Cardiac muscle cell (in vitro differentiated cells and primary cell): ENCODE data around the gene MED31. TPM values are rescaled to one million over a fixed set of nuclear protein-coding genes. Genes with fewer than 3 reads are reported as not detected.

ENCODE experiments used
- DNase-seq, 2 donors: peaks; one replicate each; pipeline versions ENCODE4 v3.0.0 to v3.0.0-alpha.2; 2010 to 2017; ENCODE audit warnings: low read depth in 1 of 2, low spot score in 1 of 2
- H3K27ac ChIP-seq: fragments of 200-600 bp; sonication (generic); 2 replicates; pipeline ENCODE4 v1.5.1; 2016
- H3K27me3 ChIP-seq: fragments of 200-600 bp; sonication (generic); 2 replicates; pipeline ENCODE4 v1.6.0; 2016; ENCODE audit warnings: control low read depth
- H3K36me3 ChIP-seq: fragments of 200-600 bp; sonication (generic); 2 replicates; pipeline ENCODE4 v1.5.1; 2016; ENCODE audit warnings: control low read depth
- H3K4me1 ChIP-seq: fragments of 200-600 bp; sonication (generic); 2 replicates; pipeline ENCODE4 v1.8.1; 2017; ENCODE audit warnings: low read depth, mild to moderate bottlenecking, mixed run types
- H3K4me3 ChIP-seq: fragments of 200-600 bp; sonication (generic); 2 replicates; pipeline ENCODE4 v1.5.1; 2016; ENCODE audit warnings: mild to moderate bottlenecking
- H3K9me3 ChIP-seq: fragments of 200-600 bp; sonication (generic); 2 replicates; pipeline ENCODE4 v1.5.1; 2017; ENCODE audit warnings: low read depth, mild to moderate bottlenecking, control low read depth
- polyA plus RNA-seq: library from polyadenylated mRNA; unstranded; fragments of >200 nt; fragmentation: Nextera tagmentation; extraction: Ambion mirVana; gene quantifications from 2 replicates; pipeline ENCODE4 v1.2.1, GENCODE V29; 2016
- total RNA-seq: library from RNA; depleted of rRNA; stranded (reverse); fragments of >200 nt; gene quantifications from 2 replicates; pipeline ENCODE4 v1.2.3, GENCODE V29; 2016
- TF ChIP-seq, protein P1 (sequence below): IDR thresholded peaks from 2 replicates; pipeline ENCODE4 v1.5.1; 2012; ENCODE audit warnings: low read depth, mild to moderate bottlenecking, low read length

MED31 gene
- total and polyA plus RNA-seq, 2 experiments from 2014 or later: 7.1 to 72.6 TPM

- no peak overlapping the region for H3K4me3 ChIP-seq
- no peaks in the 10 kb centered on the region for H3K9me3 ChIP-seq
- no peak for DNase-seq
- no peaks in the 10 kb centered on the region for H3K36me3 ChIP-seq
- no peaks in the 10 kb centered on the region for H3K27me3 ChIP-seq
- TF ChIP-seq, protein P1, sequence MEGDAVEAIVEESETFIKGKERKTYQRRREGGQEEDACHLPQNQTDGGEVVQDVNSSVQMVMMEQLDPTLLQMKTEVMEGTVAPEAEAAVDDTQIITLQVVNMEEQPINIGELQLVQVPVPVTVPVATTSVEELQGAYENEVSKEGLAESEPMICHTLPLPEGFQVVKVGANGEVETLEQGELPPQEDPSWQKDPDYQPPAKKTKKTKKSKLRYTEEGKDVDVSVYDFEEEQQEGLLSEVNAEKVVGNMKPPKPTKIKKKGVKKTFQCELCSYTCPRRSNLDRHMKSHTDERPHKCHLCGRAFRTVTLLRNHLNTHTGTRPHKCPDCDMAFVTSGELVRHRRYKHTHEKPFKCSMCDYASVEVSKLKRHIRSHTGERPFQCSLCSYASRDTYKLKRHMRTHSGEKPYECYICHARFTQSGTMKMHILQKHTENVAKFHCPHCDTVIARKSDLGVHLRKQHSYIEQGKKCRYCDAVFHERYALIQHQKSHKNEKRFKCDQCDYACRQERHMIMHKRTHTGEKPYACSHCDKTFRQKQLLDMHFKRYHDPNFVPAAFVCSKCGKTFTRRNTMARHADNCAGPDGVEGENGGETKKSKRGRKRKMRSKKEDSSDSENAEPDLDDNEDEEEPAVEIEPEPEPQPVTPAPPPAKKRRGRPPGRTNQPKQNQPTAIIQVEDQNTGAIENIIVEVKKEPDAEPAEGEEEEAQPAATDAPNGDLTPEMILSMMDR: no peak
- no peak overlapping the region for H3K27ac ChIP-seq
- H3K4me1 ChIP-seq: no peaks in the 10 kb centered on the region
Observed at GRCh38 chr17:6670999-6671398, 19.6 kb upstream of the MED31 start.

DNA sequence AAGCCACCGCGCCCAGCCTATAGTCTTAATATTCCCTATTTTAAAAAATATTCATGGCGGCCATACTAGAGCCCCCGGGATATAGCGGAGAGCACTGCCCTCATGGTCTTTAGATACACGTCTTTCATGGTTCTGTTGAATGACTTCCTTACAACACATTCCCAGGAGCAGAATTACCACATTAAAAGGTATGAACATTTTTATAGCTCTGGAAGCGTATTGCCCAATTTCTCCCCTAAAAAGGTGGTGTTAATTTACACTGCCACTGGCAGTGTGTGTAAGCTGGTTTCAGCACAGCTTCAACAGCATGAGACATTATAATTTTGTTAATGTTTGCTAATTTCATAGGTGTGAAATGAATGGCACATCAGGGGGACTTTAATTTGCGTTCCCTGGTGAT is 19.2 kb upstream of the MED31 start:
- Histone ChIP-seq H3K4me1 (no peaks in the 10 kb centered on the region), H3K27ac (no peak overlapping the region), H3K36me3 (no peaks in the 10 kb centered on the region), H3K27me3 (no peaks in the 10 kb centered on the region), H3K9me3 (no peaks in the 10 kb centered on the region), H3K4me3 (no peak overlapping the region)
- no peak for DNase-seq
- TF ChIP-seq, protein P1: no peak

DNA sequence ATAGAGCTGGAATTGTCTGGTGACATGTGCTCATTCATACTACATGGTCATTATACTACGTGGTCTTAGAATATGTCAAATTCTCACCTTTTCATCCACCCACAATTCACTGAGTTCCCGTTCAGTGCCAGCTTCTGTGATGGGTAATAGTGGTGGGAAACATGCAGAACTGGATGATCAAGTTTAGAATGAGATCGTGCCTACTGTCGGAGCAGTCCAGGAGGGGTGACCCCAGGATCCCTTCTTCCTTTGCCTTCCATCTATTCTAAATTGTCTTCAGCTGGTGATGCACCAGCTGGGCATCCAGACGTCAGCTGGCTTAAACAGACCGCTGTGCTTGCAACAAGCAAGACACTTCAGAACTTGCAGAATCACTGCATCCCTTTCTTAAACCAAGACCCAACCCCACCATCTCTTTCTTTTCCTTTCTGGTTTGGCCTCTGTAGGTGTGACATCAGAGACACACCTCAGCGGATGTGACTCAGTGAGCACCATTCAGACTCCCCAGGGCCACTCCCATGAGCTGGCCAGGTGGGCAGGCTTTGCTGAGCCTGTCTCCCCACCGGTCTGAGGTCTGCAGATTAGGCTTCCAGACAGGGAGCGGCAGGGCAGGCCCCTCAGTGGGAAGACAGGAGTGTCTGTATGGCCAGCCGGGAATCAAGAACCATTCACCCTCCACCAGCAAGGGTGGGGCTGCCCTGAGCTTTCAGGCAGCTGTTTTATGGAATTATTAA is 18.2 kb upstream of the MED31 start:
- no peak overlapping the region for H3K4me3 ChIP-seq
- TF ChIP-seq, protein P1: no peak
- DNase-seq: no peak
- H3K27me3 ChIP-seq: no peaks in the 10 kb centered on the region
- no peaks in the 10 kb centered on the region for H3K4me1 ChIP-seq
- no peaks in the 10 kb centered on the region for H3K36me3 ChIP-seq
- H3K9me3 ChIP-seq: no peaks in the 10 kb centered on the region
- no peak overlapping the region for H3K27ac ChIP-seq

DNA sequence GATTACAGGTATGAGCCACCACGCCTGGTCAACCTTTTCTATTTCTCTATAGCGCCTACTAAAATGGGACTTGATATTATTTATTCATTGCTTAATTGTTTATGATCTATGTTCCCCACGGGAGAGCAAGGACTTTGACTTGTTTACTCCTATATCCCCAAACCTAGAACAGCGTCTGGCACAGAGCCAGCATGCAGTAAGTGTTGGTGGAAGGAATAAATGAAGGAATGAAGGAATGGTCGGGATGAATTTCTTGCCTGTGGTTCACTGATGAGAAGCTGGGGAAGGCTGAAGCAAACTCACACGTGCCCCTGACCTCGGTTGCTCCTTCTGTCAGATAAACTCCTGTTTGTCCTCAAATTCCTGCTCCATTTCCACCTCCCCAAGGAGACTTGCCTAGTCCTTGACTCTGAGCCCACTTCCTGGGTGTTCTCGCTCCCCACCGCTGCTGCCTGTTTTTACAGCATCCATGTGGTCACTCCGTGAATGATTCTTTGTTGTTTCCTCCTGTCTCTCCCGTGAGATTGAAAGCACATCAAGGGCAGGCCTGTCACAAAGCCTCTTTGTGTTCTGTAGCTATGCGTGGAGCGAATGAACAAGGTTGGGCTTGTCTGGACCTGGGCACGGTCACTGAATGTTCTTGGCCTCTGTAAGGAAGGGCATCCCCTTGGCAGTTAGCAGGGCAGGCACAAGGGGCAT is 17.5 kb upstream of the MED31 start:
- DNase-seq: no peak

DNA sequence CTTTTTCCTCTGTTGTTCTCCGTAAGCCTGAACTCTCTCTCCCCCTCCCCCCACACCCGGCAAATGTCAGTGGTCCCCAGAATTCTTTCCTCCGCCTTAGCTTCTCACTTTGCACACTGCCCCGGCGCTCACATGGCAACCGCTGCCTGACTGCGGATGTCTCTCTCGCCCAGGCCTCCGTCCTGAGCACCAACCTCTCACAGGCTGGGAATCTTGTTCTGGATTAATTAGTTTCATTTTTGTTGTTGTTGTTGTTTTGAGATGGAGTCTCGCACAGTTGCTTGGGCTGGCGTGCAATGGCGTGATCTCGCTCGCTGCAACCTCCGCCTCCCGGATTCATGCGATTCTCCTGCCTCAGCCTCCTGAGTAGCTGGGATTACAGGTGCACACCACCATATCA is 16.8 kb upstream of the MED31 start:
- TF ChIP-seq, protein P1: no peak
- Histone ChIP-seq H3K27ac (no peak overlapping the region), H3K4me3 (no peak overlapping the region), H3K9me3 (no peaks in the 10 kb centered on the region), H3K27me3 (peaks cover 4% of the 10 kb centered on the region), H3K4me1 (no peaks in the 10 kb centered on the region), H3K36me3 (no peaks in the 10 kb centered on the region)
- DNase-seq: no peak

More for the DNA sequence above, 17.5 kb upstream of the MED31 start:
- no peaks in the 10 kb centered on the region for H3K27me3 ChIP-seq
- H3K36me3 ChIP-seq: no peaks in the 10 kb centered on the region
- H3K4me1 ChIP-seq: no peaks in the 10 kb centered on the region
- no peaks in the 10 kb centered on the region for H3K9me3 ChIP-seq
- TF ChIP-seq, protein P1: no peak
- no peak overlapping the region for H3K4me3 ChIP-seq
- no peak overlapping the region for H3K27ac ChIP-seq
